GM12872 (cell line): ENCODE measurements around the gene IL18RAP.

Source experiments
- TF ChIP-seq, protein P1 (sequence below): IDR thresholded peaks from 3 replicates; pipeline ENCODE4 v1.5.1; 2011; ENCODE audit warnings: low read depth, mild to moderate bottlenecking, low read length, moderate library complexity; ENCODE audit not compliant: insufficient read depth

The IL18RAP gene

DNA sequence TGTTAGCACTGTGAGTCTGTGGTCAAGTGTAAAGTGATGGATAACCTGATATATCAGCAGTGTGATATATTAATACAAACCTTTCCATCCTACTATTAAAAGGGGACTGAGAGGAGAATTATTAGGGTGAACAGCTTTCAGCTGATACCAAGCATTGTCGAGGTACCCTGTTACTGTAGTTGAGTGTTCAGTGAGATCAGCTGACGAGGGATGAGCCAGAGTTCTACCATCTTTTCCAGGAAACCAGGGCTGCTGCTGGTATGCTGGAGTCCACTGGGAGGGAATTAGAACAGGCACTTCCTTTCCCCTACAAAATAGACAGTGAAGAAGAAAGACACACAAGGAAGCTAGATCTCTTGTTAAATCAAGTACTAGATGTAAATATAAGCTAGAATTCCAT, 408 bp downstream of the IL18RAP start:
- TF ChIP-seq, protein P1, sequence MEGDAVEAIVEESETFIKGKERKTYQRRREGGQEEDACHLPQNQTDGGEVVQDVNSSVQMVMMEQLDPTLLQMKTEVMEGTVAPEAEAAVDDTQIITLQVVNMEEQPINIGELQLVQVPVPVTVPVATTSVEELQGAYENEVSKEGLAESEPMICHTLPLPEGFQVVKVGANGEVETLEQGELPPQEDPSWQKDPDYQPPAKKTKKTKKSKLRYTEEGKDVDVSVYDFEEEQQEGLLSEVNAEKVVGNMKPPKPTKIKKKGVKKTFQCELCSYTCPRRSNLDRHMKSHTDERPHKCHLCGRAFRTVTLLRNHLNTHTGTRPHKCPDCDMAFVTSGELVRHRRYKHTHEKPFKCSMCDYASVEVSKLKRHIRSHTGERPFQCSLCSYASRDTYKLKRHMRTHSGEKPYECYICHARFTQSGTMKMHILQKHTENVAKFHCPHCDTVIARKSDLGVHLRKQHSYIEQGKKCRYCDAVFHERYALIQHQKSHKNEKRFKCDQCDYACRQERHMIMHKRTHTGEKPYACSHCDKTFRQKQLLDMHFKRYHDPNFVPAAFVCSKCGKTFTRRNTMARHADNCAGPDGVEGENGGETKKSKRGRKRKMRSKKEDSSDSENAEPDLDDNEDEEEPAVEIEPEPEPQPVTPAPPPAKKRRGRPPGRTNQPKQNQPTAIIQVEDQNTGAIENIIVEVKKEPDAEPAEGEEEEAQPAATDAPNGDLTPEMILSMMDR: no peak

DNA sequence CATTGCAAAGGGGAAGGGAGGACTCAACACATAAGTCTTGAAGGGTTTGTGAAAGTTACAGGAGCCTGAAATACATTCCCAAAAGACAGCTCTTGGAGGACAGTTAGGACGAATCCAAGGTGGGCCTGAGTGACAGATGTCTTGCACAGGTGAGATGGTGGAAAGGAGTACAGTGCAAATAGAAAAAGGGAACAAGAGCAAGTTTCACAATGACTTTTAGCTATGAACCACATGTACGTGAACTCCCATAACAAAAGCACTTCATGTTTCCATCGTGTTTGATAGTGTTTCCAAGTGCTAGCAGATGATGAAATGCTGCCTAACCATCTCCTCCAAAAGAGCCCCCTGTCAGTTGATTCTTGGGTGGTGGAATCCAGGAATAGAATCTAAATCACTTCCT, 1.8 kb downstream of the IL18RAP start:
- TF ChIP-seq, protein P1: no peak

DNA sequence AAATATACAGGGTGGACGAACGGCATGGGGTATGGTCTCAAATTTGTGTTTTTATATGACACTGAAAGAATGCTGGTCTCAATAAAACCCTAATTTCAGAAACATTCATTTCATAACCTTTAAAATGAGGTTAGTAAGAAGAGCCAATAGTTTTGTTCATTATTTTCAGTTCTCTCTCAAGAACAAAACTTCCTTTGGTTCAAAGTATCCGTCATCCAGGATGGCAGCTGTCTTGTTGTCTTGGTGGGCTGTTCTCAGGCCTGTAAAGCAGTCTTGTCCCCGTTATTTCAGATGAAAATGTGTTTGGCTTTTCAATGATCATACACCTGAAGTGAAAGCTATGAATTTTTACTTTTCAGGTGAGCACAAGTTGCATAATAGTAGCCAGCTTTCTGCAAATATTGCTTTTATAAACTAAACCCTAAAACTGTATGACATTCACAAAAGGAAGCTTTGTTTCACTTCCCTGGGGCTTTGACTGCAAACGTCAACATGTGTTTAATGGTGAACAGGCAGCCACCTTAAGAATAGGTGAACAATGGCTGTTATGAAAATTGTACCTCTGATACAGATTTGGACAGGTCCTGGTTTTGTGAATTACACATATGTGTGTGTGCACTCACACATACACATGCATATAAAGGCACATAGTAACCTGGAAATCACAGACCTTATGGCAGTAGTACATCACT, 2.6 kb downstream of the IL18RAP start:
- TF ChIP-seq, protein P1: no peak

DNA sequence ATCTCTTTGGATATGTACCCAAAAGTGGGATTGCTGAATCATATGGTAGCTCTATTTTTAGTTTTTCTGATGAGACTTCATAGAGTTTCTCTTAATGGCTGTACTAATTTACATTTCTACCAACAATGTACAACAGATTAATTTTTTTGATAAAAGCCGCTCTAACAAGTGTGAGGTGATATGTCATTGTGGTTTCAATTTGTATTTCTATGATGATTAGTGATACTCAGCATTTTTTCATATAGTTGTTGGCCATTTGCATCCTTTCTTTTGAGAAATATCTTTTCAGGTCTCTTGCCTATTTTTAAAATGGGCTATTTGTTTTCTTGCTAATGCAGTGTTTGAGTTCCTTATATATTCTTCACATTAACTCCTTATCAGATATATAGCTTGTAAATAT, 4.3 kb downstream of the IL18RAP start:
- TF ChIP-seq, protein P1: no peak

DNA sequence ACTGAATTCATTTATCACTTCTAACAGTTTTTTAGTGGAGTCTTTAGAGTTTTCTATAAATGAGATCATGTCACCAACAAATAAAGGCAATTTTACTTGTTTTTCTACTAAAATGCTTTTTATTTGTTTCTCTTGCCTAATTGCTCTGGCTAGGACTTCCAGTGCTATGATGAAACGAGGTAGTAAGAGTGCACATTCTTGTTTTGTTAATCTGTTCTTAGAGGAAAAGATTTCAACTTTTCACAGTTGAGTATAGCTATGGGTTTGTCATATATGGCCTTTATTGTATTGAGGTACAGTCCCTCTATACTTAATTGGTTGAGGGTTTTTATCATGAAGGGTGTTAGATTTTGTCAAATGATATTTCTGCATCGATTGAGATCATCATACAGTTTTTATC, 5.6 kb downstream of the IL18RAP start:
- TF ChIP-seq, protein P1: no peak

DNA sequence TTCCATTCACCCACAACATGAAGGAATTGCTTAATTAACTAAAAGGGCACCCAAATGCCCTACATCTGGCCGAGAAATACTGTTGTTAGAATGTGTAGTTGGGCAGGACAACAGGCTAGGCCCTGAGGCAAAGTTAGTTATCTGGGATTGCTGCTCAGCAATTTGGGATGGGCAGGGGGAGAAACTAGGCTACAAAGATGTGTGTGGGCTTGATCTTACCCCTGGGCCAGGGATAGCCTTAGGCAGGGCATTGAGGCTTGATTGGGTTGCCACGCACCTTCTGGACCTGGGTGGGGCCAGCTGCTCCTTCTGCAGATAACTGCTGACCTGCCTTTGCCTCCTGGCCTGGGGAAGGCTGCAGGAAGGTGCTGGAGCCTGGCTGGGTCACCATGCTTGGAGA, 9.4 kb downstream of the IL18RAP start:
- TF ChIP-seq, protein P1: no peak

DNA sequence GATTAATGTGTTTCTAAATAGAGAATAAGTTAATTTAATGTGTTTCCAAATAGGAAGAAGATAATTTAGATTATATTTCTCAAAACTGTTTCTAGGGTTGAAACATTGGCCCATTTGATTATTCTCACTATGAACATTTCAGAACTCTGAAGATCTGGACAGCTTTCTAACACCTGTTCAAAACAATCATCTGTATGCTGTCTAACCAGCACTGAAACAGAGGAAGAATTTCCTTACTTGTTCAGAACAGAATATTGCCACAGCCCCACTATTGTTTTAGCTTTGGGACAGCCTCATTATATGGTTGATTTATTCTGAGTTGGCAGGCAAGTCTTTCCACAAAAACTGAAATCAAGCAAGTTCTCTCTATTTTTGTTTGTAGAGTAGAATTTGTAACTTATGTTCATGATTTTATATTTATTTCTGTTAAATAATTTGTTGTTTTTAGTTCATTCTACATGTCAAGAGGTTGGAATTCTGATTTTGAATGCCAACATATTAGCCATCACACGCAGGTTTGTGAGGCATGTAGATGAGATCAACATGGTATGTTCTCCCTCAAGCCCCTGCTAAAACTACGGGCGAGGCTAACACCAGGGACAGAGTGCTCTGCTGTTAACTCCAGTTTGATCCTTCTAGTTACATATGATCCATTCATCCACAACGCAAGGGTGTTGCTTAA, 11.2 kb downstream of the IL18RAP start:
- TF ChIP-seq, protein P1: no peak
